Diencephalon (tissue), 1 donor: ENCODE data around the gene CARM1. TPM values are rescaled to one million over a fixed set of nuclear protein-coding genes. Genes with fewer than 3 reads are reported as not detected.

ENCODE experiments used
- small RNA-seq: library from RNA; depleted of rRNA; stranded (forward); fragments of <200 nt; gene quantifications from one replicate; pipeline ENCODE3, GENCODE V24; 2014
- total RNA-seq: library from RNA; depleted of rRNA; stranded (reverse); fragments of >200 nt; gene quantifications from one replicate; pipeline ENCODE4 v1.2.3, GENCODE V29; 2014

The CARM1 gene
- total RNA-seq, result 30.9 TPM

GRCh38 chr19:10870955-10871603, at the start of gene CARM1:
Gene CARM1 (plus strand): TSS chr19:10871553. CDS start chr19:10871703, 150 bp downstream.

GRCh38 chr19:10835754-10836478, 35.4 kb upstream of the CARM1 start, which contains the start of gene TMED1:
Gene TMED1 (minus strand): TSS chr19:10836212. CDS start chr19:10836191, 21 bp downstream.

GRCh38 chr19:10848230-10848856, 23.0 kb upstream of the CARM1 start, which contains the start of gene C19orf38:
Gene C19orf38 (plus strand): TSS chr19:10848415. CDS start chr19:10848509, 94 bp downstream.

GRCh38 chr19:10928563-10929401, 57.4 kb downstream of the CARM1 start, which contains the start of the genes TIMM29 and YIPF2:
Gene TIMM29 (plus strand): TSS chr19:10928811. CDS start chr19:10928823, 12 bp downstream.
Gene YIPF2 (minus strand): TSS chr19:10928639. CDS start chr19:10928410, 229 bp downstream.

GRCh38 chr19:10960314-10961072, 89.1 kb downstream of the CARM1 start, which contains the start of gene SMARCA4:
Gene SMARCA4 (plus strand): TSS chr19:10961030. CDS start chr19:10984152, 23,122 bp downstream.

Small RNA genes lying within 50 kb of the gene (small RNA-seq; reads per million reads assigned to genes)
- not detected for gene MIR6793

Other genes starting within 250 kb of the CARM1 start
- gene SLC44A2, start 246.0 kb upstream of the CARM1 start, total RNA-seq, result 37.4 TPM
- 134 TPM for gene ILF3, start 217.2 kb upstream of the CARM1 start, total RNA-seq
- gene QTRT1, start 170.1 kb upstream of the CARM1 start, total RNA-seq, result 30.9 TPM
- 50.3 TPM for gene DNM2, start 153.5 kb upstream of the CARM1 start, total RNA-seq
- gene TMED1, start 35.3 kb upstream of the CARM1 start, total RNA-seq, result 14.3 TPM
- 1.2 TPM for gene C19orf38, start 23.1 kb upstream of the CARM1 start, total RNA-seq
- gene YIPF2, start 57.1 kb downstream of the CARM1 start, total RNA-seq, result 28.8 TPM
- 27.9 TPM for gene TIMM29, start 57.3 kb downstream of the CARM1 start, total RNA-seq
- gene SMARCA4, start 89.5 kb downstream of the CARM1 start, total RNA-seq, result 106 TPM
- gene LDLR, start 217.9 kb downstream of the CARM1 start, total RNA-seq, result 29.8 TPM